NK-92 treated with Interleukin-12 subunit alpha and Interleukin-12 subunit beta, amount 100 ng/mL, for 24 hours (cell line): Measurements from ENCODE around the gene LDHD.
"Not testable (repeated sequence)": the region's sequence is repeated elsewhere in the genome, so short reads cannot be mapped to it uniquely, and the experiment has no call there.

Experiments
- DNase-seq: peaks from one replicate; lab custom pipeline; 2025; lab: John Stamatoyannopoulos, UW

LDHD gene

DNA sequence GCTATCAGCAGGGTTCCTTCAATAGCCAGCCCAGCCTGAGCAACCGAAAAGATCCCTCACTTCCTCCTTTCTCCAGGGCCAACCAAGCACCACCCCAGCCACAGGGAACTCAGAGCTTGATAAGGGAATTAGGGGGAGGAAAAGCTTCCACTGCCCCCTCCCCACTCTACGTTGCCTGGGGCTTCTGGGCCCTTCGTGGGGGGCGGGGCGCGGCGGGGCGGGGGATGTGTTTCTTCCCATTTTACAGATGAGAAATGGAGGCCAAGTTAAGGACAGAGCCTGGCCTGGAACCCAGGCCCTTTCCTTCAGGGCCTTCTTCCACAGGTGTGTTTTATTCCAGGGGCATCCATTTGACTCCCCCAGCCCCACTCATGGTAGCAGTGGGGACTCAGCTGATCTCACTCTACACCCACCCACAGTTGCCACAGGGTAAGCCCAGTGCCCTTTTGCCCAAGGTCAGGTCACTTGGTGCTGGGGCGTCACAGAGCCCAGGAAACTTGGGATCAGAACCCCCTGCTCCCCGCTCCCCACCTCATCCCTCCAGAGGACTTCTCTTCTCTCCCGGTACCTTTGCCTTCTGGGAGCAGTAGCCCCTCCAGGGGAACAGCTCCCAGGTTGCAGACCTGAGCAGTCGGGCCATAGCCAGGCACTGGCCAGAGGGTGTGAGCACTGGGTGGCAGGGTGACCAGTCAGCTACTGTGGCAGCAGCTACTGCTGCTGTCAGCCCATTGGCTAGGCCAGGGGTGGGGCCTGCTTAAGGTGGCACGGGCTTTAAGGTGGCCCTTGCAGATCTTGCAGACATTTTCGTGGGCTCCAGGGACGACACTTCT is at the start of gene LDHD:
Gene LDHD, minus strand, starts transcription at position 700 of the 830 bp plus-strand sequence. Its CDS starts 60 bp downstream, at position 640.
- no peak for DNase-seq

- DNase-seq = no peak
Measured at GRCh38 chr16:75160386-75160785, 43.8 kb upstream of the LDHD start.

GRCh38 chr16:75152635-75153034 is 36.1 kb upstream of the LDHD start:
- DNase-seq = no peak

GRCh38 chr16:75151798-75152197 is 35.2 kb upstream of the LDHD start:
- DNase-seq = no peak

DNA sequence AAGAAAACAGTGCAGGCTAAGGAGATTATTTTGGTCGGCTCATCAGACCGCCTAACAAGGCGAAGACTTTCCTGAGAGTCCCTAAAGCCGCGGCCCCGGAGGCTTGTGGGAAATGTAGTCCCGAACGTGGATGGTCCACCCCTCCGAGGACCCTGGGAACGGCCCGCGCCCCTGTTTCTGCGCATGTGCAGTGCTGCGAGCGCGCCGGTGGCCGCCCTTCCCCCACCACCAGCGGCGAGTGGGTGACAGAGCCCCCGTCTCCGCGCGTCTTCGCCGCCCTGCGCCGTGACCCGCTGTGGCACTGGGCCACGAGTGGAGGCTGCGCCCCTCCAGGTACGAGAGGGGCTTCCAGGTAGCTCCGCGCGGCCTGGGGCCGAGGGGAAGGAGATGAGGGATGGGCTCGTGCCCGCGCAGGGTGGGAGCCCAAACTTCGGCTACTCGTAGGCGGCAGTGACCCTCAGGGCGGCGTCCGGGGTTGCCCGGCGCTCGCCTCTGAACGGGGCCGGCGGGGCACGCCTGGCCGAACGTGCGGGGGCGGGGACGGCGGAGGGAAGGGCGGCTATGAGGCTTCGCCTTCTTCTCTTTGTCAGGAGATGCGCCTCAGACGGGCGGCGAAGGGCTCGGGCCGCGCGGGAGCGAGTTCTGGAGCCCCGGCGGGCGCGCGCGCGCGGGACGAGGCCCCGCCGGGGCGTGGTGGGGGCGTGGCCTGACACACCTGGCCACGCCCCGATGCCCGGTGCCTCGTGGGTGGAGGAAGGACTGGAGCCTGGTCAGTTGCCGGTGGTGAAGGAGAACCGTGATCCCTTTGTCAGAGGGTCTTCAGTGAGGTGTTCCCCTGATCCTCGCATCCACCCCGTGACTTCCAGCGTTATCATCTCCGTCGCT is 32.0 kb upstream of the LDHD start, which contains the start of gene ZFP1:
Gene ZFP1, plus strand, starts transcription at position 214 of the 885 bp plus-strand sequence. CDS start 4,428 bp downstream, outside the sequence.
- peak; percentile 89 for DNase-seq

GRCh38 chr16:75147968-75148310 is 31.4 kb upstream of the LDHD start:
- DNase-seq = no peak

GRCh38 chr16:75143941-75144340 is 27.4 kb upstream of the LDHD start:
- DNase-seq = no peak

DNA sequence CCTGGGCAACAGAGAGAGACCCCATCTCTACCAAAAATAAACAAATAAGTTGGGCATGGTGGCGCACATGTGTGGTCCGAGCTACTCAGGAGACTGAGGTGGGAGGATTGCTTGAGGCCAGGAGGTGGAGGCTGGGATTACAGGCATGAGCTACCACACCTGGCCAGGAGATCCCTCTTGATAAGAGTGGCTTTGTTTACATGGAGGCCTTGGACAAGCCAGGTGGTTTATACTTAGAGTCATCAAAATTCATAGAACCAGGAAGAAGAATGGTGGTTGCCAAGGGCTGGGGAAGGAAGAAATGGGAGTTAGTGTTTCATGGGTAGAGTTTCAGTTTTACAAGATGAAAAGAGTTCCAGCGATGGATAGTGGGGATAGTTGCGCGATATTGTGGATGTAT is 22.9 kb upstream of the LDHD start:
- no peak for DNase-seq

- DNase-seq = no peak
Measured at GRCh38 chr16:75138636-75139035, 22.1 kb upstream of the LDHD start.

- DNase-seq = no peak
Measured at GRCh38 chr16:75138233-75138632, 21.7 kb upstream of the LDHD start.

- DNase-seq = no peak
Measured at GRCh38 chr16:75131081-75131480, 14.5 kb upstream of the LDHD start.

DNA sequence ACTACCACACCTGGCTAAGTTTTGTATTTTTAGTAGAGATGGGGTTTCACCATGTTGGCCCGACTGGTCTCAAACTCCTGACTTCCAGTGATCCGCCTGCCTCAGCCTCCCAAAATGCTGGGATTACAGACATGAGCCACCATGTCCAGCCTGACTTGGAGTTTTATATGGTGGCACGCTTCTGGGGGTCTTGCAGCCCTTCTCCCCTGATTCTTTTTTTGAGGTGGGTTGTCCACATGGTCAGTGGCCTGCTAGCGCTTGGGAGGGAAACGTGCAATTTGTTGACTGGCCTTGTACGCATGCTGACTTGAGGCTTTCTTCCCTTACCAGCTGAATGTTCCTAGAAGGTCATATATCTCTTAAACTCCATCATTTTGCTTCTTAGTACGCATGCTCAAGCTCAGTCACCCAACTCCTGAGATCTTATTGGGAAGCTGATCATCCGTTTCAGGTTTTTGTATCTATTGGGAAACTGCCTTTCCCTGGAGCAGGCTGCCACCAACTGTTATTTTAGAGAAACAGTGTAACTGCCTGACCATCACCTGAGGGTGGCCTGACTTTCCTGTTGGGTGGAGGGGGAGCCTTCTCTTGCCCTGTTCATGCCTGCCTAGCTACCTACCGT is 13.7 kb upstream of the LDHD start:
- DNase-seq = no peak

- DNase-seq = not testable (repeated sequence)
Measured at GRCh38 chr16:75129421-75130149, 13.0 kb upstream of the LDHD start.

- no peak for DNase-seq
Measured at GRCh38 chr16:75127713-75128415, 11.3 kb upstream of the LDHD start.

- DNase-seq = no peak
Measured at GRCh38 chr16:75122609-75123008, 6.0 kb upstream of the LDHD start.

- DNase-seq = no peak
Measured at GRCh38 chr16:75121949-75122568, 5.5 kb upstream of the LDHD start.

DNA sequence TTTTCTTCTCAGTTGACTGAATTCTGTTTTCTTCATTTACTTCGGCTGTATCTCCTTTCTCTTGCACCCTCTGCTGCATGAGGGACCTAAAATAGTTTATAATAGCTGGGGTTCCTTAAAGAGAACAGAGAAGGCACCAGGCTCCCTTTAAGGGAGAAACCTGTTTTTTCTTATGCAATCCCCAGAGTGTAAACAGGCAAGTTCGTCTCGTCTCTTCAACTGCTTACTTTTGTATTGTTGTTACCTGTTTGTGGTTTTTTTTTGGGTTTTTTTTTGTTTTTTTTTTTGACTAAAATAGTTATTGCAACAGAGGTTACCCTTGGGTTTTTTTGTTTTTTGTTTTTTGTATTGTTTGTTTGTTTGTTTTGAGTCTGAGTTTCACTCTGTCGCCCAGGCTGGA is 3.7 kb upstream of the LDHD start:
- DNase-seq = no peak

DNA sequence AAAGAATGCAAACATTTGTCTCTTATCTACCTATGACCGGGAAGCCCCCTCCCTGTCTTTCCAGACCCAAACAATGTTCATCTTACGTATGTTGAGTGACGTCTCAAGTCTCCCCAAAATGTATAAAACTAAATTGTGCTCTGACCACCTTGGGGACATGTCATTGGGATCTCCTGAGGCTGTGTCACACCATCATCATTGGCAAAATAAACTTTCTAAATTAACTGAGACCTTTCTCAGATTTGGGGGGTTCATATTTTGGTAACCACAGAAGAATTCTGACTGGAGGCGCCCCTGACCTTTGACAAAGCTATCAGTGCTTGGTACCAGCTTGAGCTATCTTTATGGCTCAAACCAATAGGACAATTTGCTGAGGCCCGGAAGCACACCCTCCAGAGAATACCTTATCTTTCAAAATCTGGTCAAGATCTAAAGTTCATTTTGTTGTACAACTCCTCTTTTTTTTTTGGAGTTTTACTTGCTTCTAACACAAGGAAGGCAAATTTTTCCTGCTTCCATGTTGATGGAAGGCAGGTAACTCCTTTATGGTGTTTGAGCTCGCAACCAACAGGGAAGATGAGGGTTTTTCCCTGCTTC is 2.5 kb upstream of the LDHD start:
- DNase-seq = no peak

- no peak for DNase-seq
Measured at GRCh38 chr16:75116911-75117245, 298 bp upstream of the LDHD start.
